RWPE2 (cell line): ENCODE results near the gene RARB.
A peak's percentile ranks its signal among the peaks of the same experiment; 100 is the strongest.

ENCODE experiments used
- ATAC-seq: fragments of 200-7000 bp; cut with Tn5 transposase; 3 replicates; pipeline ENCODE4 v1.9.1; 2021; ENCODE audit warnings: low read depth
- DNase-seq: peaks from one replicate; pipeline ENCODE4 v3.0.0-alpha.2; 2020; ENCODE audit warnings: low spot score
- H3K27ac ChIP-seq: fragments of 450-650 bp; 2 replicates; pipeline ENCODE4 v1.5.1; 2017; ENCODE audit warnings: mild to moderate bottlenecking; ENCODE audit not compliant: poor library complexity, severe bottlenecking
- H3K27me3 ChIP-seq: fragments of 250-450 bp; sonication (Bioruptor Pico); 2 replicates; pipeline ENCODE4 v1.5.1; 2021; ENCODE audit warnings: mild to moderate bottlenecking, moderate library complexity; ENCODE audit not compliant: insufficient read depth, poor library complexity, severe bottlenecking
- H3K36me3 ChIP-seq: fragments of 250-450 bp; sonication (Bioruptor Pico); 2 replicates; pipeline ENCODE4 v1.5.1; 2020; ENCODE audit warnings: low read depth, mild to moderate bottlenecking, moderate library complexity
- H3K4me1 ChIP-seq: fragments of 250-450 bp; sonication (Bioruptor Pico); 2 replicates; pipeline ENCODE4 v1.5.1; 2021; ENCODE audit warnings: mild to moderate bottlenecking, moderate library complexity; ENCODE audit not compliant: insufficient read depth, poor library complexity, severe bottlenecking
- H3K4me3 ChIP-seq: fragments of 250-450 bp; sonication (Bioruptor Pico); 2 replicates; pipeline ENCODE4 v1.5.1; 2021; ENCODE audit warnings: mild to moderate bottlenecking, moderate library complexity; ENCODE audit not compliant: severe bottlenecking
- H3K9me3 ChIP-seq: fragments of 250-450 bp; sonication (Bioruptor Pico); 2 replicates; pipeline ENCODE4 v1.5.1; 2021; ENCODE audit warnings: mild to moderate bottlenecking, moderate library complexity; ENCODE audit not compliant: severe bottlenecking
- TF ChIP-seq, protein P1 (sequence below): fragments of 450-650 bp; IDR thresholded peaks from one replicate; pipeline ENCODE4 v1.5.1; 2017; ENCODE audit warnings: mild to moderate bottlenecking, moderate library complexity; ENCODE audit not compliant: poor library complexity, severe bottlenecking

RARB gene

DNA sequence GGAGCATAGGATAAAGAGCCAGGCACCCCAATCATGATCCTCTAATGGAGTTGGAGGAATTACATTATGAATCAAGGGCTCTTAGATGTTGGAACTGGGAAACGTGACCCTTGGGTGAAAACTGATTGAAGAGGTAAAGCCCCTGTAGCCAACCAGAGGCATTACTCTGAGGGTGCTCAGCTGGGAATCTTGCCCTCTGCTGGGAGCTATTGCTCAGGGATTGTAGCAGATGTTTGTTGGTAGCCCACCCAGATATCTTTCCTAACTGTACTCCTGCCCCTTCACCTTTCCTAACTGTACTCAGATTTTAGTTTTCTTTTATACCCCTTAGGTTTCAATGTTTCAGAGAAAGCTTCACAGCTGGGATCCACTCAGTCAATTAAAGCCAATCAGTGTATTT, 74.2 kb downstream of the RARB start:
- Histone ChIP-seq H3K36me3 (no peaks in the 10 kb centered on the region), H3K4me3 (no peak overlapping the region), H3K9me3 (peaks cover 1% of the 10 kb centered on the region), H3K27me3 (no peaks in the 10 kb centered on the region), H3K27ac (no peak overlapping the region), H3K4me1 (no peaks in the 10 kb centered on the region)
- DNase-seq (no peak), ATAC-seq (no peak)
- TF ChIP-seq, protein P1, sequence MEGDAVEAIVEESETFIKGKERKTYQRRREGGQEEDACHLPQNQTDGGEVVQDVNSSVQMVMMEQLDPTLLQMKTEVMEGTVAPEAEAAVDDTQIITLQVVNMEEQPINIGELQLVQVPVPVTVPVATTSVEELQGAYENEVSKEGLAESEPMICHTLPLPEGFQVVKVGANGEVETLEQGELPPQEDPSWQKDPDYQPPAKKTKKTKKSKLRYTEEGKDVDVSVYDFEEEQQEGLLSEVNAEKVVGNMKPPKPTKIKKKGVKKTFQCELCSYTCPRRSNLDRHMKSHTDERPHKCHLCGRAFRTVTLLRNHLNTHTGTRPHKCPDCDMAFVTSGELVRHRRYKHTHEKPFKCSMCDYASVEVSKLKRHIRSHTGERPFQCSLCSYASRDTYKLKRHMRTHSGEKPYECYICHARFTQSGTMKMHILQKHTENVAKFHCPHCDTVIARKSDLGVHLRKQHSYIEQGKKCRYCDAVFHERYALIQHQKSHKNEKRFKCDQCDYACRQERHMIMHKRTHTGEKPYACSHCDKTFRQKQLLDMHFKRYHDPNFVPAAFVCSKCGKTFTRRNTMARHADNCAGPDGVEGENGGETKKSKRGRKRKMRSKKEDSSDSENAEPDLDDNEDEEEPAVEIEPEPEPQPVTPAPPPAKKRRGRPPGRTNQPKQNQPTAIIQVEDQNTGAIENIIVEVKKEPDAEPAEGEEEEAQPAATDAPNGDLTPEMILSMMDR: no peak

DNA sequence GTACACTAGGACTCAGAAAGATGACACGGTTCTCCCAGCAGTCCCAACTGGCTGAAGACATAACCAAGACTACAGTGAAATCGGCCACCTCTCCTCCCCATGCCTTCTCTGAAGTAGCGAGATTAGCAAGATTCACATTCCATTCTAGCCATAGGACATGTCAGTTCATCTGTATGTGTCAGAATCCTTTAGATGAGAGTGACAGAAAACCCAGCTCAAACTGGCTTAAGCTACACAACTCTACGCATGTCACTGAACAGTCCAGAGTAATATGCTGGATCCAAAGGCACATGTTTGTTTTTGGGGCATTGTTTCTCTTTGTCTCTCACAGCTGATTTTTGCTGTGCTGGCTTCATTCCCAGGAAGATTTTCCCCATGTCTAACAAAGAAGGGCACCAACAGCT, 75.8 kb downstream of the RARB start:
- H3K27ac ChIP-seq: no peak overlapping the region
- ATAC-seq: no peak

DNA sequence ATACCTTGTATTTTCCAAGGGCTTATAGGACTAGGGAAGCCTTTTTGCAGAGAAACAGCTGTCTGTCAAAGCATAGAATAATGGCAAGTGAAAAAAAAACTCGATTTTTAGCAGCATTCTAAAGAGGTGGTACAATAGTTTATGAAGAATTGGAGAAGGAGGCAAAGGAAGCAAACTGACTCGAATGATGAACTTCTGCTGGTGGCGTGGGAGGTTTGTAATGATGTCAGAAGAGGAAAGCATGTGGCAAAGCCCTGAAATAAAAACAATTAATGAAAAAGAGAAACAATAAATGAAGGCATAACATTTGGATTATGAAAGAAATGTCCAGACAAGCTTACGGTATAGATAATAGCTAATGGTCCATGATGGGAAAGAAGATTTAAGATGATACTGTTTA, 77.5 kb downstream of the RARB start:
- no peak overlapping the region for H3K4me3 ChIP-seq
- peaks cover 5% of the 10 kb centered on the region for H3K4me1 ChIP-seq
- H3K27me3 ChIP-seq: no peaks in the 10 kb centered on the region
- H3K9me3 ChIP-seq: no peaks in the 10 kb centered on the region
- DNase-seq (no peak), ATAC-seq (no peak)
- no peaks in the 10 kb centered on the region for H3K36me3 ChIP-seq
- no peak overlapping the region for H3K27ac ChIP-seq
- TF ChIP-seq, protein P1: no peak

More for the DNA sequence above, 75.8 kb downstream of the RARB start:
- H3K36me3 ChIP-seq: no peaks in the 10 kb centered on the region
- TF ChIP-seq, protein P1: no peak
- DNase-seq: no peak
- H3K4me3 ChIP-seq: no peak overlapping the region
- peaks cover 1% of the 10 kb centered on the region for H3K9me3 ChIP-seq
- peaks cover under 1% of the 10 kb centered on the region for H3K4me1 ChIP-seq
- H3K27me3 ChIP-seq: no peaks in the 10 kb centered on the region

DNA sequence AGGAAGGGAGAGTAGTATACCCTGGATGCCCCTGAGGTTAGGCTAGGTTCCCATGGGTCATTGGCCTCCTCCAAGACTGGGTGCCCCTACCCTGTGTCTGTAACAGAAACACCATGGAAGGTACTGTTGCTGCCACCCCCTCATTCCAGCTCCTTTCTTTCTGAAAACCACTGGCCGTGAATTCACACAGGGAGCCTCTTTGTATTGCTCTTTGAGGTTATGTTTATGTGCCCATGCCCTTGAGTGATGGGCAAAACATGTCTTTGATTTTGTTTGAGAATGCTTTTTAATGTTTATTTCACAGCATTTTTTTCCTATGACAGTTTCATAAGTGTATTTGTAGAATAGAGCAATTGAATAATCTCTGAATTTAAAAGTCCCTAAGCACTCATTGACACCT, 79.7 kb downstream of the RARB start:
- no peak for ATAC-seq
- Histone ChIP-seq H3K4me1 (peaks cover 5% of the 10 kb centered on the region), H3K27ac (peak overlapping the region; percentile 45), H3K9me3 (no peaks in the 10 kb centered on the region), H3K27me3 (no peaks in the 10 kb centered on the region), H3K36me3 (no peaks in the 10 kb centered on the region), H3K4me3 (no peak overlapping the region)
- TF ChIP-seq, protein P1: no peak
- no peak for DNase-seq

DNA sequence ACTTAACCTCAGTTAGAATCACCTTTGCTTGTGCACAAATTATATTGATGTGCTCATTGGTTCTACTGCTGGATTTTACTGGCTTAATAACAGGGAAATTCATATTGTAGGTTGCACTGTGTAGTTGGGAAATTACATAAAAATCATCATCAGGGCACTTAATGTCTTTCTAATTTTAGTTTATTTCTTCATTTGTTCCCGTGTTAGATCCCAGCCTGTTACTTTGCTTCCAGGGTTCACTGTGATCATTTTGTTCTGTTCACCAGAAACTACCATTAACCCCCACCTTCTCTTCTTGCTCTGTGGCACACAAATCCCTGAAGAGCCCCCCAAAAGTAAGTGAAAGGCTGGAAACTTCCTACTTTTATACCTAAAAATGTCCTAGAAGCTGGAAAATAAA, 80.4 kb downstream of the RARB start:
- ATAC-seq: no peak
- TF ChIP-seq, protein P1: no peak
- no peaks in the 10 kb centered on the region for H3K9me3 ChIP-seq
- H3K36me3 ChIP-seq: no peaks in the 10 kb centered on the region
- DNase-seq: no peak
- no peak overlapping the region for H3K4me3 ChIP-seq
- peak overlapping the region; percentile 45 for H3K27ac ChIP-seq
- H3K4me1 ChIP-seq: peaks cover 5% of the 10 kb centered on the region
- no peaks in the 10 kb centered on the region for H3K27me3 ChIP-seq
